OCI-M2 (cell line): ENCODE measurements around the gene RAD23B.

Source experiments
- DNase-seq: peaks from one replicate; lab custom pipeline; 2025; ENCODE audit not compliant: unreplicated experiment; lab: John Stamatoyannopoulos, UW

The RAD23B gene

DNA sequence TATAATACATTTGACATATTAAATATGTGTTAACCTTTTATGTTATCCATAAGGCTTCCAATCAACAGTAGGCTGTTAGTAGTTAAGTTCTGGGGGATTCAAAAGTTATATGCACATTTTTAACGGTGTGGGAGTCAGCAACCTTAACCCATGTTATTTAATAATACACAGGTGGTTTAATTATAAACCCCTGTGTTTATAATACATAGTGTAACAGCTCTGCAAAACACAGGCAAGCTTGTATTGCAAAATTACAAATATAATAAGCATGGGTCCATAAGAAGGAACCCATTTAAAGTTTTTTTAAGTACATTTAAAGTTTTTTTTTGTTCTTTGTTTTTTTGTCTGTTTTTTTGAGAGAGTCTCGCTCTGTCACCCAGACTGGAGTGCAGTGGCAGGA is 14.5 kb upstream of the RAD23B start:
- no peak for DNase-seq

- no peak for DNase-seq
Observed at GRCh38 chr9:107269254-107269653, 13.8 kb upstream of the RAD23B start.

- no peak for DNase-seq
Observed at GRCh38 chr9:107269681-107270080, 13.4 kb upstream of the RAD23B start.

GRCh38 chr9:107270082-107270481 is 13.0 kb upstream of the RAD23B start:
- no peak for DNase-seq

DNA sequence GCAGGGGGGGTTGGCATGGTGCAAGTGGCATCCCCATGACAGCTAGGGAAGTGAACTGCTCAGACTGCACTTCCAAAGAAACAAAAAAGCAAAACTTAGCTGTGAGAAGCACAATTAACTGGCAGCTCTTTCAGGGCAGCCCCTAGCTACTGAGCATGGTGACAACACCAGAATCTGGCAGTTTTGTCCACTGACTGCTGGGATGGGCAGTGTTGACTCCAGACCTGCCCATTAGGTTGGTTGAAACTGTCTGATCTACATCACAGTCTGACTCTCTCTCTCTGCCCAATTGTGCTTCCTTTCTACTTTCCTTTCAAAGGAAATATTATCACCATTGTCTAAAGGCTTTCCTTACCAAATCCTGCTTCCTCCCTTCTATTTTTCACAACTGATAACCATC is 12.5 kb upstream of the RAD23B start:
- no peak for DNase-seq

DNA sequence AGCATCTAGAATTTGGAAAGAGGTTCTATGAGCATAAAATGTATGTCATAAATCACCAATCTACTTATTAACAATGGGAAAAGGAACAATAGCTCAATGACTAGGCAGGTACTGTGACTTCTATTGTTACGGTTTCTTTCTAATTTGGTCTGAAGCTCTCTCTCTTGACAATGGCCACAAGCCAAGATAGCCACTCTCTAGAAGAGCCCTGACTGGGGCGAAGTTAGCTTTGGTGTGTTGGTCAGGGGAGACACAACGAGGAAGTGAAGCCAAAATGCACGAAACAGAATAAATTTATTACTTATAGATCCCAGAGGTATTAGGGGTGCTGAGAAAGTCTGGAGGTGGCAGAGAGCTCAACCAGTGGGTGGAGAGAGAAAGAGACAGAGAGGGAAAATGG is 9.4 kb upstream of the RAD23B start:
- no peak for DNase-seq

DNA sequence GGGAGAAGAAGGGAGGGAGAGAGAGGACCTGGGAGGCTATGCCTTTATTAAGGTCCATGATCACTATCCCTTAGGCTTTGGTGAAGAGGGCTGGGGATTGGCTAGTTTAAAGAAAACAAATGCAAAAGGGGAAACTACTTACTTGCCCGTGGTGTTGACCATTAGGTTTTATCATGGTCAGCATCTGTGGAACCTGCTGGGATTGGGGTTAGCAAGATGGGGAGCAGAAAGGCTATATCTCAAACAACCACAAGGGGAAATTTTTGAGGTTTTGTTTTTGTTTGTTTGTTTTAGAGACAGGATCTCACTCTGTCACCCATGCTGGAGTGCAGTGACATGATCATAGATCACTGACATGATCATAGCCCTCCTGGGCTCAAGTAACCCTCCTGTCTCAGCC is 9.0 kb upstream of the RAD23B start:
- no peak for DNase-seq

DNA sequence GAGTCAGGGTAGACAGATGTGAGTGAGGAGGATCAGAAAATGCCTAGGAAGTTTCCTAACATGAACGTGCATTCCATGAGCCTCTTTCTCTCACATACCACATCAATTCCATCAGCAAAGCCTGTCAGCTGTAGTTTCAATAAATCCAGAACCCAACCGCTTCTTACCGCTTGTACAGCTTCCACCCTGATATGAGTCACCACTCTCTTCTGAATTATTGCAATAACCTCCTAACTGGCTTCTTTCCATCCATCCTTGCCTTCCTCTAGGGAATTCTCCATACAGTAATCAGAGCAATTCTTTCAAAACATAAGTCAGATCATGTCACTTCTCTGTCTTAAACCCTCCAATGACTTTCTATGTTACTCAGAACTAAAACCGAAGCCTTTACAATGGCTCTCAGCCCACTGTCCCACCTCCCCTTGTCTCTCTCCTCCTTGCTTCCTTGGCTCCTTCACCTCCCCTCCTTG is 8.1 kb upstream of the RAD23B start:
- DNase-seq, result no peak

DNA sequence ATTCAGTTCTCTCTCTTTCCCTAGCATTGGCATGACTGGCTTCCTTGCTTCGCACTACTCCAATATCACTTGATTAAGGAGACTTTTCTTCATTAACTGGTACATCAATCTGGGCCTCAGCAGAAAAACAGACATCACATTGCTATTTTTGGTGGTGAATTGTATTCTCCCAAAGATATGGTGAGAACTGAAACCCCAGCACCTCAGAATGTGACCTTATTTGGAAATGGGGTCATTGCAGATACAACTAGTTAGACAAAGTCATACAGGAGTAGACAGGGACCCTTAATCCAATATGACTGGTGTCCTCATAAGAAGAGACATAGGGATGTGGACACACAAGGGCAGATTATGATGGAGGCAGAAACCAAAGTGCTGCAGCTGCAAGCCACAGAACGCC is 7.5 kb upstream of the RAD23B start:
- no peak for DNase-seq

DNA sequence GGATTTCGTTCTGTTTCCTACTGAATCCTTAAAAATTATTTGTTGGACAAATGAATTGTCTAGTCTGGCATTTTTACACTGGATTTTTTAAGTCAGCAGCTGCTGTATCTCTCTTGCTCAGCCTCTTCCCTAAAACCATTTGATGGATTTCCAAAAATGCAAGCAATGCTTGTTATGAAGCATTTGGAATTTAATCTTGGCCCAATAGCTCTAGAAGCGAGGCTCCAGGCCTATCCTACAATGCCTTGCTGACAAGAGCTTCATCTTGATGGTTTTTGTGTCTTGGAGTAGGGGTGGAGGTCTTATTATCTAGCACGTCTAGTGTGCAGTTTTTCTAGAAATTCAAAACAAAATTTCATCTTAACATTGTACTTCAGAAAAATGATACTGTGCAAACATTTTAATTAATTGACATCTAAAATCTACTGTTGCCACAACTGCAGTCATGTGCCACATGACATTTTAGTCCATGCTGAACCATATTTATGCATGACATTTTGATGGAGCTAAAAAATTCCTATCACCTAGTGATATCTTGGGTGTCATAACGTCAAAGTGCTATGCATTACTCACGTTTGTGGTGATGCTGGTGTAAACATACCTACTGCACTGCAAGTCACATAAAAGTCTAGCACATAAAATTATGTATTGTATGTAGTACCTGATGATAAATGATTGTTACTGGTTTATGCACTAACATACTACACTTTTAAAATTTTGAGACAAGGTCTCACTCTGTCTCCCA is 5.9 kb upstream of the RAD23B start:
- DNase-seq, result no peak

- no peak for DNase-seq
Observed at GRCh38 chr9:107277801-107278200, 5.3 kb upstream of the RAD23B start.

GRCh38 chr9:107279086-107279485 is 4.0 kb upstream of the RAD23B start:
- no peak for DNase-seq

GRCh38 chr9:107280543-107280942 is 2.5 kb upstream of the RAD23B start:
- no peak for DNase-seq

GRCh38 chr9:107281184-107281583 is 1.9 kb upstream of the RAD23B start:
- no peak for DNase-seq

- DNase-seq, result no peak
Observed at GRCh38 chr9:107281922-107282667, 984 bp upstream of the RAD23B start.

GRCh38 chr9:107283623-107284616 is 841 bp downstream of the RAD23B start:
- DNase-seq, result no peak

GRCh38 chr9:107284636-107285035 is 1.6 kb downstream of the RAD23B start:
- no peak for DNase-seq

- no peak for DNase-seq
Observed at GRCh38 chr9:107285286-107285685, 2.2 kb downstream of the RAD23B start.

- no peak for DNase-seq
Observed at GRCh38 chr9:107286057-107286456, 3.0 kb downstream of the RAD23B start.

DNA sequence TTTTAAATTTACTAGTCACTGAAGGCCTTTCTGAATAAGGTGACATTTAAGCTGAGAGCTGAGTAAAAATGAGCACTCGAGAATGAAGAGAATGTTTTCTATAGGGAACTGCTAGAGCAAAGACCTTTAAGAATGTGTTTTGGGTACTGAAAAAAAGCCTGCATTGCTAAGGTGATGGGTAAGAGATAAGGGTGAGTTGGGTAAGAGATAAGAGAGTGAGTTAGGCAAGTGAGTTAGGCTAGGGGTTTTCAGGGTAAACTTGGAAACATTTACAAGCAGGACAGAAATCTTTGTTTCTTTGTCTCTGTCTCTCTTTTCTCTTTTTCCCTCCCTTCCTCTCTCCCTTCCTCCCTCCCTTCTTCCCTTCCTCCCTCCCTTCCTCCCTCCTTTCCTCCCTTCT is 5.6 kb downstream of the RAD23B start:
- no peak for DNase-seq

DNA sequence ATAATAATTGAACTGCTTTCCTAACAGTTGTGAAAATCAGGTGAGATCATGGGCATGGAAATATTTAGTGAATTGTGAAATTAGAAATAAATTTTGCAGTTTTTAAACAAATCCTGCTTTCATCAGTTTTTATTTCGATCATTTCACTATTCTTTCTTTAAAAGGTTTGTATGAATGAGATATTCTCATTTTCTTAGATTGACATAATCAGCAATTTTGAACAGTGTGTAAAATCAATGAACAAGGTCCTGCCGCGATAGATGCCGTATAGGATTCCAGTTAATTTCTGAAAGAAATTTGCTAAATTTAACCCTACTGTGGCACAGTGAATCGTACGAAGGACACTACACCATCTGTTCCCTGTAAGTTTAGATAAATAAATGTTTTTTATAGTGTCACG is 7.5 kb downstream of the RAD23B start:
- no peak for DNase-seq
